OCI-LY7 (cell line): Measurements from ENCODE around the gene CHD5.

ENCODE experiments used
- EZH2phosphoT487 ChIP-seq: fragments of 200-600 bp; sonication (generic); IDR thresholded peaks from 2 replicates; pipeline ENCODE4 v1.6.1; 2018; ENCODE audit warnings: low read depth, borderline replicate concordance, mild to moderate bottlenecking, mixed run types, antibody characterized with exemption, low read length, moderate library complexity, mixed read lengths
- TF ChIP-seq, protein P1 (sequence below): fragments of 200-600 bp; sonication (generic); conservative IDR thresholded peaks from 2 replicates; pipeline ENCODE4 v1.5.1; 2014; ENCODE audit warnings: mild to moderate bottlenecking, antibody characterized with exemption, low read length, moderate library complexity, mixed read lengths

GRCh38 chr1:6113116-6113515 lies 67.0 kb downstream of the CHD5 start:
- TF ChIP-seq, protein P1, sequence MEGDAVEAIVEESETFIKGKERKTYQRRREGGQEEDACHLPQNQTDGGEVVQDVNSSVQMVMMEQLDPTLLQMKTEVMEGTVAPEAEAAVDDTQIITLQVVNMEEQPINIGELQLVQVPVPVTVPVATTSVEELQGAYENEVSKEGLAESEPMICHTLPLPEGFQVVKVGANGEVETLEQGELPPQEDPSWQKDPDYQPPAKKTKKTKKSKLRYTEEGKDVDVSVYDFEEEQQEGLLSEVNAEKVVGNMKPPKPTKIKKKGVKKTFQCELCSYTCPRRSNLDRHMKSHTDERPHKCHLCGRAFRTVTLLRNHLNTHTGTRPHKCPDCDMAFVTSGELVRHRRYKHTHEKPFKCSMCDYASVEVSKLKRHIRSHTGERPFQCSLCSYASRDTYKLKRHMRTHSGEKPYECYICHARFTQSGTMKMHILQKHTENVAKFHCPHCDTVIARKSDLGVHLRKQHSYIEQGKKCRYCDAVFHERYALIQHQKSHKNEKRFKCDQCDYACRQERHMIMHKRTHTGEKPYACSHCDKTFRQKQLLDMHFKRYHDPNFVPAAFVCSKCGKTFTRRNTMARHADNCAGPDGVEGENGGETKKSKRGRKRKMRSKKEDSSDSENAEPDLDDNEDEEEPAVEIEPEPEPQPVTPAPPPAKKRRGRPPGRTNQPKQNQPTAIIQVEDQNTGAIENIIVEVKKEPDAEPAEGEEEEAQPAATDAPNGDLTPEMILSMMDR: no peak
- no peak for TF ChIP-seq EZH2phosphoT487
